CD14-positive monocyte (primary cell): ENCODE measurements around the gene NKAIN2. TPM values are rescaled to one million over a fixed set of nuclear protein-coding genes. Genes with fewer than 3 reads are reported as not detected.
A peak's percentile ranks its signal among the peaks of the same experiment; 100 is the strongest.

Experiments
- DNase-seq, 3 donors: peaks; one replicate each; pipeline ENCODE4 v3.0.0-alpha.2; 2011 to 2022
- H2AFZ ChIP-seq: 2 replicates; pipeline ENCODE4 v1.6.0; 2012; ENCODE audit warnings: mild to moderate bottlenecking, low read depth, low read length, inconsistent platforms; ENCODE audit not compliant: insufficient read depth, poor library complexity, severe bottlenecking
- H3K27ac ChIP-seq, 2 donors: 1 replicate in 1 of 2; 2 replicates in 1 of 2; pipeline ENCODE4 v1.5.1; 2012 to 2013; ENCODE audit warnings: low read length in 2 of 2, control low read depth in 1 of 2, inconsistent platforms in 1 of 2, low read depth in 1 of 2, mild to moderate bottlenecking in 1 of 2
- H3K27me3 ChIP-seq, 2 donors: one replicate each; pipeline versions ENCODE4 v1.6.0 to v1.6.1; 2011 to 2013; ENCODE audit warnings: low read length in 2 of 2; ENCODE audit not compliant: control insufficient read depth in 2 of 2, insufficient read depth in 2 of 2
- H3K36me3 ChIP-seq, 2 donors: replicated peaks in 1 of 2; 1 replicate in 1 of 2; 2 replicates in 1 of 2; pipeline versions ENCODE4 v1.5.1 to v1.6.1; 2012 to 2013; ENCODE audit warnings: low read length in 2 of 2, control low read depth in 1 of 2, inconsistent platforms in 1 of 2, mild to moderate bottlenecking in 1 of 2; ENCODE audit not compliant: insufficient read depth in 2 of 2, control insufficient read depth in 1 of 2
- H3K4me1 ChIP-seq, 2 donors: 1 replicate in 1 of 2; 2 replicates in 1 of 2; pipeline versions ENCODE4 v1.5.1 to v1.6.1; 2012 to 2013; ENCODE audit warnings: low read length in 2 of 2, control low read depth in 1 of 2, inconsistent platforms in 1 of 2, mild to moderate bottlenecking in 1 of 2, moderate library complexity in 1 of 2; ENCODE audit not compliant: insufficient read depth in 2 of 2, control insufficient read depth in 1 of 2
- H3K4me2 ChIP-seq: replicated peaks from 2 replicates; pipeline ENCODE3; 2012; ENCODE audit warnings: low read length, moderate library complexity, mild to moderate bottlenecking; ENCODE audit not compliant: poor library complexity, severe bottlenecking; ENCODE audit errors: extremely low read depth
- H3K4me3 ChIP-seq, 3 experiments: fragments of 200-600 bp in 1 of 3; sonication (generic) in 1 of 3; replicated peaks in 1 of 3; 1 replicate in 2 of 3; 2 replicates in 1 of 3; pipeline ENCODE4 v1.5.1; 2011 to 2013; ENCODE audit warnings: low read length in 3 of 3, mild to moderate bottlenecking in 3 of 3, control low read depth in 2 of 3, low read depth in 2 of 3, inconsistent platforms in 1 of 3, moderate library complexity in 1 of 3
- H3K79me2 ChIP-seq: 2 replicates; pipeline ENCODE4 v1.6.0; 2012; ENCODE audit warnings: mild to moderate bottlenecking, control low read depth, inconsistent platforms, low read length, moderate library complexity; ENCODE audit not compliant: insufficient read depth
- H3K9ac ChIP-seq: 2 replicates; pipeline ENCODE4 v1.6.0; 2017; ENCODE audit warnings: low read length, mild to moderate bottlenecking; ENCODE audit not compliant: insufficient read depth, poor library complexity, severe bottlenecking
- H3K9me3 ChIP-seq, 2 donors: replicated peaks in 1 of 2; 1 replicate in 1 of 2; 2 replicates in 1 of 2; pipeline versions ENCODE4 v1.5.1 to v1.6.1; 2012 to 2013; ENCODE audit warnings: low read length in 2 of 2, control low read depth in 1 of 2; ENCODE audit not compliant: control insufficient read depth in 1 of 2, insufficient read depth in 1 of 2
- H4K20me1 ChIP-seq: 2 replicates; pipeline ENCODE4 v1.6.0; 2012; ENCODE audit warnings: mild to moderate bottlenecking, low read length, control low read depth, moderate library complexity; ENCODE audit not compliant: insufficient read depth
- H3K27ac Mint-ChIP-seq, 7 donors: one replicate each; pipeline ENCODE4 v1.8.0; 2020; ENCODE audit warnings: mild to moderate bottlenecking in 7 of 7, mixed read lengths in 7 of 7, moderate library complexity in 6 of 7, inconsistent platforms in 2 of 7
- H3K27me3 Mint-ChIP-seq, 3 donors: one replicate each; pipeline ENCODE4 v1.8.0; 2021 to 2022; ENCODE audit warnings: low read depth in 3 of 3, mild to moderate bottlenecking in 3 of 3, mixed read lengths in 3 of 3, moderate library complexity in 3 of 3, inconsistent platforms in 1 of 3
- H3K36me3 Mint-ChIP-seq, 2 donors: one replicate each; pipeline ENCODE4 v1.8.0; 2020; ENCODE audit warnings: mixed read lengths in 2 of 2, inconsistent platforms in 1 of 2, mild to moderate bottlenecking in 1 of 2
- H3K4me1 Mint-ChIP-seq: one replicate; pipeline ENCODE4 v1.8.0; 2020; ENCODE audit warnings: mild to moderate bottlenecking, mixed read lengths
- H3K4me3 Mint-ChIP-seq, 2 donors: one replicate each; pipeline ENCODE4 v1.8.0; 2020; ENCODE audit warnings: mild to moderate bottlenecking in 2 of 2, mixed read lengths in 2 of 2, moderate library complexity in 1 of 2
- H3K9me3 Mint-ChIP-seq, 7 donors: one replicate each; pipeline ENCODE4 v1.8.0; 2020 to 2022; ENCODE audit warnings: mixed read lengths in 7 of 7, mild to moderate bottlenecking in 6 of 7, moderate library complexity in 6 of 7, inconsistent platforms in 2 of 7
- WGBS: methylation state at CpG from one replicate; pipeline ENCODE4 v1.1.5; 2013; ENCODE audit warnings: missing lambda C conversion rate; ENCODE audit not compliant: insufficient coverage; 5-methylcytosine and 5-hydroxymethylcytosine counted together
- intact Hi-C, 2 donors: fragments of 100-400 bp; cut with micrococcal nuclease; formaldehyde crosslinking; loops; one replicate each; pipeline versions ENCODE4 v1.15.0 to v1.15.1; 2023
- polyA plus RNA-seq, 3 donors: library from polyadenylated mRNA; depleted of rRNA in 1 of 3; unstranded in 2 of 3; stranded (reverse) in 1 of 3; fragments of 300-500 nt in 2 of 3; fragments of >200 nt in 1 of 3; fragmentation: Illumina TruSeq in 2 of 3; gene quantifications; 1 replicate in 2 of 3; 2 replicates in 1 of 3; pipeline ENCODE4 v1.2.3, GENCODE V29; 2012 to 2021
- TF ChIP-seq, protein P1 (sequence below): fragments of 200-600 bp; IDR thresholded peaks from one replicate; pipeline ENCODE4 v1.8.0; 2022; ENCODE audit warnings: antibody characterized with exemption, mild to moderate bottlenecking

The NKAIN2 gene
- polyA plus RNA-seq, 3 donors = not detected

- no peak overlapping the region for H3K4me3 ChIP-seq
- TF ChIP-seq, protein P1, sequence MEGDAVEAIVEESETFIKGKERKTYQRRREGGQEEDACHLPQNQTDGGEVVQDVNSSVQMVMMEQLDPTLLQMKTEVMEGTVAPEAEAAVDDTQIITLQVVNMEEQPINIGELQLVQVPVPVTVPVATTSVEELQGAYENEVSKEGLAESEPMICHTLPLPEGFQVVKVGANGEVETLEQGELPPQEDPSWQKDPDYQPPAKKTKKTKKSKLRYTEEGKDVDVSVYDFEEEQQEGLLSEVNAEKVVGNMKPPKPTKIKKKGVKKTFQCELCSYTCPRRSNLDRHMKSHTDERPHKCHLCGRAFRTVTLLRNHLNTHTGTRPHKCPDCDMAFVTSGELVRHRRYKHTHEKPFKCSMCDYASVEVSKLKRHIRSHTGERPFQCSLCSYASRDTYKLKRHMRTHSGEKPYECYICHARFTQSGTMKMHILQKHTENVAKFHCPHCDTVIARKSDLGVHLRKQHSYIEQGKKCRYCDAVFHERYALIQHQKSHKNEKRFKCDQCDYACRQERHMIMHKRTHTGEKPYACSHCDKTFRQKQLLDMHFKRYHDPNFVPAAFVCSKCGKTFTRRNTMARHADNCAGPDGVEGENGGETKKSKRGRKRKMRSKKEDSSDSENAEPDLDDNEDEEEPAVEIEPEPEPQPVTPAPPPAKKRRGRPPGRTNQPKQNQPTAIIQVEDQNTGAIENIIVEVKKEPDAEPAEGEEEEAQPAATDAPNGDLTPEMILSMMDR = no peak
- no peaks in the 10 kb centered on the region for H3K27me3 ChIP-seq
- no peak overlapping the region for H3K27ac ChIP-seq
- no peak overlapping the region for H3K4me2 ChIP-seq
- Mint-ChIP-seq H3K36me3 (no peaks in the 10 kb centered on the region), H3K4me1 (peaks cover 17% of the 10 kb centered on the region), H3K9me3 (peaks cover 0 to 3% (median 0%) of the 10 kb centered on the region in 7 donors), H3K27ac (peak overlapping the region in 1 of 7 donors; percentile 66), H3K27me3 (peaks cover 0 to 2% (median 1%) of the 10 kb centered on the region in 3 donors), H3K4me3 (no peak overlapping the region)
- DNase-seq = no peak
- H3K79me2 ChIP-seq = no peaks in the 10 kb centered on the region
- H3K9me3 ChIP-seq = no peaks in the 10 kb centered on the region
- H2AFZ ChIP-seq = no peak overlapping the region
- H4K20me1 ChIP-seq = no peaks in the 10 kb centered on the region
- intact Hi-C loops = no loop called here
- H3K4me1 ChIP-seq = peaks cover 19 to 21% of the 10 kb centered on the region in 2 donors
- no peaks in the 10 kb centered on the region for H3K36me3 ChIP-seq
- H3K9ac ChIP-seq = no peak overlapping the region
- 100% methylated on average over 3 of the region's 9 CpGs for WGBS
Observed at GRCh38 chr6:124535746-124536145, 732.1 kb downstream of the NKAIN2 start.

DNA sequence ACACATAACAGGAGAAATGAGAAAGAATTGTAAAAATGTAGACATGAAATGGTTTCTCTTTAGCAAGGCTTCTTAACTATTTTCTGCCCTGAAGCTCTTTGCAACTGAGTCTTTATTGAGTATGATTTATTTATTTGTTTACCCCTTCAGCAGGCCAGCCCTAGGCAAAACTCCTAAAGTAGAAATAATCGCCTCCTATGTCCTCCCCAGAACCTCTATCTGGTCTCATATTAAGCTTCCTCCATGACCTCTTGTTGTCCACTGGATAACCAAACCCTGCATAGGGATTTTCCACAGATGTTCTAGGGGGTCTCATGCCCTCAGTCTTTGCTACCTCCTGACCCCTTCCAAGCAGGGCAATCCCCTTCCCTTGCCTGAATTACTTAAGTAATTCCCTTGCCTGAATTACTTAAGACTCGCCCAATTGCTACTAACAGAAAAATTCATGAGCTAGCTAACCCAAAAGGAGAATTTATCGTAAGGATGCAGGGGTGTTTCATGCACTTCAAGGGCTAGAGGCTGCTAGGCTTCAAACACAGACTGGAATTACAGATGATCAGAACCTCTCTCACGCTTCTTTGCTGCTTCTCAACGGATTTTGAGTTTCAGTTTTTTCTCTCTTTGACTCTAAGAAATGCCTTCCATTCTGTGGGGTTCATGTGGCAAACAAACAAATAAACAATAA is 732.6 kb downstream of the NKAIN2 start:
- no peak for DNase-seq
- peaks cover 0 to 3% (median 0%) of the 10 kb centered on the region in 7 donors for H3K9me3 Mint-ChIP-seq
- H3K4me2 ChIP-seq = no peak overlapping the region
- H3K36me3 Mint-ChIP-seq = no peaks in the 10 kb centered on the region
- H3K27me3 ChIP-seq = no peaks in the 10 kb centered on the region
- peaks cover 17% of the 10 kb centered on the region for H3K4me1 Mint-ChIP-seq
- no peak overlapping the region for H3K4me3 Mint-ChIP-seq
- H2AFZ ChIP-seq = no peak overlapping the region
- no peak overlapping the region for H3K27ac ChIP-seq
- TF ChIP-seq, protein P1 = no peak
- no peaks in the 10 kb centered on the region for H4K20me1 ChIP-seq
- H3K27ac Mint-ChIP-seq = peak overlapping the region in 1 of 7 donors; percentile 66
- intact Hi-C loops = no loop called here
- H3K4me3 ChIP-seq = no peak overlapping the region
- no peaks in the 10 kb centered on the region for H3K9me3 ChIP-seq
- peaks cover 0 to 2% (median 1%) of the 10 kb centered on the region in 3 donors for H3K27me3 Mint-ChIP-seq
- 61% methylated on average over 2 of the region's 5 CpGs for whole genome bisulfite sequencing
- H3K9ac ChIP-seq = no peak overlapping the region
- H3K79me2 ChIP-seq = no peaks in the 10 kb centered on the region
- no peaks in the 10 kb centered on the region for H3K36me3 ChIP-seq
- H3K4me1 ChIP-seq = peaks cover 19 to 21% of the 10 kb centered on the region in 2 donors
